Measurements from ENCODE around the gene PELI2.
A peak's percentile ranks its signal among the peaks of the same experiment; 100 is the strongest.

Gene PELI2

GRCh38 chr14:56177036-56177435, 58.8 kb downstream of the PELI2 start:
- no peak for DNase-seq

- no peak for DNase-seq
Measured at GRCh38 chr14:56180754-56181542, 62.7 kb downstream of the PELI2 start.

- DNase-seq: peak; percentile 96
Measured at GRCh38 chr14:56181681-56182085, 63.5 kb downstream of the PELI2 start.

- DNase-seq: no peak
Measured at GRCh38 chr14:56182410-56182809, 64.2 kb downstream of the PELI2 start.

- no peak for DNase-seq
Measured at GRCh38 chr14:56183631-56184157, 65.5 kb downstream of the PELI2 start.

GRCh38 chr14:56185992-56186391, 67.8 kb downstream of the PELI2 start:
- peak; percentile 31 for DNase-seq

GRCh38 chr14:56187736-56188135, 69.5 kb downstream of the PELI2 start:
- DNase-seq: no peak

- no peak for DNase-seq
Measured at GRCh38 chr14:56189307-56189706, 71.1 kb downstream of the PELI2 start.

GRCh38 chr14:56193347-56193746, 75.1 kb downstream of the PELI2 start:
- no peak for DNase-seq

GRCh38 chr14:56194042-56194441, 75.8 kb downstream of the PELI2 start:
- no peak for DNase-seq

GRCh38 chr14:56195223-56195622, 77.0 kb downstream of the PELI2 start:
- no peak for DNase-seq

GRCh38 chr14:56195704-56196103, 77.5 kb downstream of the PELI2 start:
- DNase-seq: peak; percentile 55

- DNase-seq: no peak
Measured at GRCh38 chr14:56196274-56196673, 78.1 kb downstream of the PELI2 start.

GRCh38 chr14:56197150-56197549, 78.9 kb downstream of the PELI2 start:
- no peak for DNase-seq

GRCh38 chr14:56198438-56198837, 80.2 kb downstream of the PELI2 start:
- no peak for DNase-seq

GRCh38 chr14:56199095-56199981, 81.1 kb downstream of the PELI2 start:
- DNase-seq: no peak

GRCh38 chr14:56199982-56200577, 81.9 kb downstream of the PELI2 start:
- no peak for DNase-seq

- no peak for DNase-seq
Measured at GRCh38 chr14:56202256-56202655, 84.0 kb downstream of the PELI2 start.

- no peak for DNase-seq
Measured at GRCh38 chr14:56205881-56206280, 87.7 kb downstream of the PELI2 start.

GRCh38 chr14:56206596-56206995, 88.4 kb downstream of the PELI2 start:
- DNase-seq: no peak

- no peak for DNase-seq
Measured at GRCh38 chr14:56207626-56208292, 89.5 kb downstream of the PELI2 start.

- DNase-seq: no peak
Measured at GRCh38 chr14:56208520-56208919, 90.3 kb downstream of the PELI2 start.

- no peak for DNase-seq
Measured at GRCh38 chr14:56210571-56210970, 92.4 kb downstream of the PELI2 start.

All from COR-L47 (cell line).